Right lobe of liver (tissue), 4 donors: ENCODE measurements around the gene TF.

Experiments
- POLR2A ChIP-seq: fragments of 450-650 bp; IDR thresholded peaks from one replicate; pipeline ENCODE4 v1.6.1; 2017; ENCODE audit warnings: antibody characterized with exemption, mild to moderate bottlenecking
- TF ChIP-seq, protein P1 (sequence below), 4 donors: fragments of 200-600 bp in 3 of 4; fragments of 450-650 bp in 1 of 4; IDR thresholded peaks; one replicate each; pipeline versions ENCODE4 v1.5.1 to v1.8.0; 2016 to 2022; ENCODE audit warnings: antibody characterized with exemption in 4 of 4, mild to moderate bottlenecking in 2 of 4
- donor health status: DM: no; HTN: no; CAD: no.
- donor health status: DM: no; HTN: no; CAD: no.
- donor health status: DM: no; HTN: yes; CAD: no.

DNA sequence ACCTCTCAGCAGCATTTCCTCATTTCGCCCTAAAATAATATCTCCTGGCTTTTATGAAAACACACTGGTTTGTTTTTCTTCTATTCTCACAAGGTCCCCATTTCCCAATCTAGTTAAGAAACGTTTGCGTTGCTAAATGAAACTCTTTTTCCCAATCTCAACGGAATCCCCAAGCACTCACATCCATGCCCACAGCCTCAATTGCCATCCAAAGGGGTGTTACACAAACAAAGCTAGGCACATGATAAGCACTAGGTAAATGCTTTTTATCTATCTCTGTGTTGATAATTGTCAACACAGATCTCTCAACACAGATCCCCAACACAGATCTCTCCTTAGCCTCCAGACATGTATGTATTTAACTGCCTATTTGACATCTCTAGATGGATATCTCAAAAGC, 35.2 kb upstream of the TF start:
- TF ChIP-seq, protein P1, sequence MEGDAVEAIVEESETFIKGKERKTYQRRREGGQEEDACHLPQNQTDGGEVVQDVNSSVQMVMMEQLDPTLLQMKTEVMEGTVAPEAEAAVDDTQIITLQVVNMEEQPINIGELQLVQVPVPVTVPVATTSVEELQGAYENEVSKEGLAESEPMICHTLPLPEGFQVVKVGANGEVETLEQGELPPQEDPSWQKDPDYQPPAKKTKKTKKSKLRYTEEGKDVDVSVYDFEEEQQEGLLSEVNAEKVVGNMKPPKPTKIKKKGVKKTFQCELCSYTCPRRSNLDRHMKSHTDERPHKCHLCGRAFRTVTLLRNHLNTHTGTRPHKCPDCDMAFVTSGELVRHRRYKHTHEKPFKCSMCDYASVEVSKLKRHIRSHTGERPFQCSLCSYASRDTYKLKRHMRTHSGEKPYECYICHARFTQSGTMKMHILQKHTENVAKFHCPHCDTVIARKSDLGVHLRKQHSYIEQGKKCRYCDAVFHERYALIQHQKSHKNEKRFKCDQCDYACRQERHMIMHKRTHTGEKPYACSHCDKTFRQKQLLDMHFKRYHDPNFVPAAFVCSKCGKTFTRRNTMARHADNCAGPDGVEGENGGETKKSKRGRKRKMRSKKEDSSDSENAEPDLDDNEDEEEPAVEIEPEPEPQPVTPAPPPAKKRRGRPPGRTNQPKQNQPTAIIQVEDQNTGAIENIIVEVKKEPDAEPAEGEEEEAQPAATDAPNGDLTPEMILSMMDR (IDR thresholded peaks at IDR 0.05) = no peak
- TF ChIP-seq POLR2A = no peak
